HG03354 (cell line): ENCODE results near the gene DHODH.
A peak's percentile ranks its signal among the peaks of the same experiment; 100 is the strongest.
"Not testable (repeated sequence)": the region's sequence is repeated elsewhere in the genome, so short reads cannot be mapped to it uniquely, and the experiment has no call there.

Source experiments
- ATAC-seq: cut with Tn5 transposase; IDR thresholded peaks from one replicate; pipeline ENCODE4 v1.9.1; 2021; ENCODE audit warnings: mild to moderate bottlenecking; ENCODE audit not compliant: unreplicated experiment, poor library complexity, severe bottlenecking

The DHODH gene

GRCh38 chr16:72008424-72009216 lies at the start of gene DHODH:
Gene DHODH (plus strand): TSS chr16:72008744. CDS start chr16:72008765, 21 bp downstream.
- peak; percentile 100 for ATAC-seq

- ATAC-seq: peak; percentile 90
These were observed 47.2 kb upstream of the DHODH start for GRCh38 chr16:71961066-71962039.

GRCh38 chr16:71963125-71963875 lies 45.2 kb upstream of the DHODH start:
- ATAC-seq: no peak

DNA sequence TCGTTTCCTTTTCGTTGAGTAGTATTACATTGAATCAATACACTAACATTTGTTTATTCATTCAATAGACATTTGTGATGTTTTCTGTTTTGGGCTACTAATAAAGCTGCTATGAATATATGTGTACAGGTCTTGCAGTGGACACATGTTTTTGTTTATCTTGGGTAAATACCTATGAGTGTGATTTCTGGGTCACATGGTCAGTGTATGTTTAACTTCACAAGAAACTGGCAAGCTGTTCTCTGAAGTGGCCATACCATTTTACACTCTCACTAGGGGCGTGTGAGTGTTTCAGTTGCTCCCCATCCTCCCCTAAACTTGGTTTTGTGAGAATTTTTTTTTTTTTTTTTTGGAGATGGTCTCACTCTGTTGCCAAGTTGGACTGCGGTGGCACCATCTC lies 43.3 kb upstream of the DHODH start:
- ATAC-seq: no peak

DNA sequence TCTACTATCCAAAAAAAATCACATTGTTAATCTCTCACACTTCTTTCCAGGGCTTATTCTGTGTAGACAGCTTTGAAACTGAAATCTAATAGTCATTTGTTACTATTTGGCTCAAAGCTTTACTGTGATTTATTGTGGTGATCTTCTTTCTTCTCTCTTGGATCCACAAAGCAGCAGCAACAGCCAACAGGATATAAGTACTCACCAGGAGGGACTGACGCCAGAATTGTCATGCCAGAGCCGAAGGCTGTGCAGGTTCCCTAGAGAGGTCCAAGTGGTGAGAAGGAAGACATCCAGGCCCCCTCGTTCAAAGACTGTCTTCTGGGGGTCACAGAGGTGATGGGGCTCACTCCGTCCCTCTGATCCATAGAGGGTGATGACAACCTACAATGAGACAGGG lies 41.6 kb upstream of the DHODH start:
- no peak for ATAC-seq

GRCh38 chr16:71969353-71969752 lies 39.2 kb upstream of the DHODH start:
- no peak for ATAC-seq

- ATAC-seq: no peak
These were observed 37.0 kb upstream of the DHODH start for GRCh38 chr16:71971571-71971970.

- ATAC-seq: no peak
These were observed 36.2 kb upstream of the DHODH start for GRCh38 chr16:71972356-71972755.

- ATAC-seq: no peak
These were observed 35.5 kb upstream of the DHODH start for GRCh38 chr16:71973001-71973400.

DNA sequence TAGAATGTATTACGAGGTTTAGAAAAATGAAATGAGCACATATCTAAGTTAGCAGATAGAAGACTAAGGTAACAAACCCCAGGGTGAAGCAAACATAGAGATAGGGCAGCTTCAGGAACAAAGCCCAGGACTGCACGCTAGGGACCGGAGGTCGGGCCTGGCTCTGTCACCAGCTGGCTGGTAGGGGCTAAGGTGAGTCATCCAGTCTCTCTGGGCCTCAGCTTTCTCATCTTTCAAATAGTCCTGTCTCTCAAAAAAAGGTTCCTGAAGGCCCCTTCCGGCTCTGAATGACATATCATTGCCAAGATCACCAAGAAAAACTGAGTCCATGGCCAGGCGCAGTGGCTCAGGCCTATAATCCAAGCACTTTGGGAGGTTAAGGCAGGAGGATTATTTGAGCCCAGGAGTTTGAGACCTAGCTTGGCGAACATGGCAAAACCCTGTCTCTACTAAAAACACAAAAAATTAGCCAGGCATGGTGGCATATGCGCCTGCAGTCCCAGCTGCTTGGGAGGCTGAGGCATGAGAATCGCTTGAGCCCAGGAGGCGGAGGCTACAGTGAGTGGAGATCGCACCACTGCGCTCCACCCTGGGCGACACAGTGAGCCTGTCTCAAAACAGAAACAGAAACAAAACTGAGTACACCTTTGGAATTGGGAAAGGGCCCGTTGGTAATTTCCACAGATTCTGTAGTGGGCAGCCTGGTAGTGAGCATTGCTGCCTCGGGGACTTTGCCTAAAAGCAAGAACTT lies 34.3 kb upstream of the DHODH start:
- ATAC-seq: no peak

DNA sequence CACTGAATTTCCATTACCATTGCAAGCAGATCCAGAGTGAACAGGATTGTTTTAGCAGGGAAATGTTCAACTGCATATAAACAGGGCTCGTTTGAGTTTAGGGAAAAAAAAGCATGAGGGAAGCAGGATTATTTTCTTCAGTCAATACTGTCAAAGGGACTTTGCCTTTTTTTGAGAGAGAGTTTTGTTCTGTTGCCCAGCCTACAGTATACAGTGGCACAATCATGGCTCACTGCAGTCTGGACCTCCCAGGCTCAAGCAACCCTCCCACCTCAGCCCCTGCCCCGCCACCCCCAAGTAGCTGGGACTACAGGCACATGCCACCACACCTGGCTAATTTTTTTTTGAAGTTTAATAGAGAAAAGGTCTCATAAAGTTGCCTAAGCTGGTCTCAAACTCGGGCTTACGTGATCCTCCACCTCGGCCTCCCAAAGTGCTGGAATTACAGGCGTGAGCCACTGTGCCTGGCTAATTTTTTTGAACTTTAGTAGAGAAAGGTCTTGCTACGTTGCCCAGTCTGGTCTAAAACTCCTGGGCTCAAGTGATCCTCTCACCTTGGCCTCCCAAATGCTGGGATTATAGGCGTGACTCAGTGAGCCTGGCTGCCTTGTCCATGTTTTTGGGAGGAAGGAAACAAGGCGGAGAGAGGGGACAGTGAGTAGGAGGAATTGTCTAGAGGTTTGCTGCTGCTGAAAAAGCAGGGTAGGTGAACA lies 23.1 kb upstream of the DHODH start:
- no peak for ATAC-seq

DNA sequence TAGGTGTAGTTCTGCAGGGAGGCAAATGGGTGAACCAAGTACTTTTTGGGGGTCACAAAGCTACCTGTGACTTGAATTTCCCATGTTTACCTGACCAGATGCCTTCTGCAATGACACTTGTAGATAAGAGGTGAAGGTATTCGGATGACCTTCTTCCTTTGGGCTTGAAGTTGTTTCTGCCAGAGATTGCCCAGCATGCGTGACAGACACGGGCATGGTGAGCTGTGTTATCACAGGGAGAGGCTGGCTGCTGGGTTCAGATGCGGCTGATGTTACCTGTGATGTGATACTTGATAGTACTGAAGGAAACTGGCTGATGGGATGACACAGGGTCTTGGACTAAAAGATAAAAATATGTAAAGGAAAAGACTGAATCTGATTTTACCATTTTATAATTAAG lies 22.4 kb upstream of the DHODH start:
- no peak for ATAC-seq

DNA sequence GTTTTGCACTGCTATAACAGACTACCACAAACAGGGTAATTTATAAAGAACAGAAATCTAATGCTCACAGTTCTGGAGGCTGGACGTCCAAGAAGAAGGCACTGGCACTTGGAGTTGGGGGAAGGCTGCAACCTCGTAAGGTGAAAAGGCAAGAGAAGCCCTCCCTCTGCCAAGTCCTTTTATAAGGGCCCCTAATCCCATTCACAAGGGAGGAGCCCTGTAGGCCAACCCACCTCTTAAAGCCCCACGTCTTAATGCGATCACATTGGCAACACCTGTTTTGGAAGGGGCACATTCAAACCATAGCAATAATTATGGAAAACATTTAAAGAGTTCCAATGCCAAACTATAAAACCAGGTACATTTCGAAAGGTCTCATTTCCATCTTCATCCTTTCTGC lies 13.5 kb upstream of the DHODH start:
- no peak for ATAC-seq

- ATAC-seq: not testable (repeated sequence)
These were observed 11.0 kb upstream of the DHODH start for GRCh38 chr16:71997578-71997977.

GRCh38 chr16:72001180-72001874 lies 7.2 kb upstream of the DHODH start:
- ATAC-seq: no peak

- ATAC-seq: no peak
These were observed 5.9 kb upstream of the DHODH start for GRCh38 chr16:72002619-72003018.

- ATAC-seq: not testable (repeated sequence)
These were observed 500 bp upstream of the DHODH start for GRCh38 chr16:72008065-72008423.

DNA sequence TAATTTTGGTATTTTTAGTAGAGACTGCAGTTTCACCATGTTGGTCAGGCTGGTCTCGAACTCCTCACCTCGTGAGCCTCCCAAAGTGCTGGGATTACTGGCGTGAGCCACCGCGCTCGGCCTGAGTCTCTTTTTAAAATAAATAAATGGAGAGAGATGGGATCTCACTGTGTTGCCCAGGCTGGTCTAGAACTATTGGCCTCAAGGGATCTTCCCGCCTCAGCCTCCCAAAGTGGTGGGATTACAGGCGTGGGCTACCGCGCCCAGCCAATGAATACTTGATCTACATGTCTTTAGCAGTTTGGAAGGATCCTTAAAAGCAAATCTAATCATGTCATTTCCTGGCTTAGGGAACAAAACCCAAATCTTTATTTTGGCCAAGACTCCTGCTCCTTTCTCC lies 1.2 kb downstream of the DHODH start:
- no peak for ATAC-seq
